RCC 7860 (cell line): ENCODE measurements around the gene NR4A1.
"Not testable (repeated sequence)": the region's sequence is repeated elsewhere in the genome, so short reads cannot be mapped to it uniquely, and the experiment has no call there.

Source experiments
- DNase-seq: peaks from one replicate; pipeline ENCODE4 v3.0.0-alpha.2; 2015; ENCODE audit warnings: low spot score
- FAIRE-seq: peaks from 2 replicates; lab custom pipeline; 2012; peaks lifted over from hg19 to GRCh38; lab: Jason Lieb, UNC

NR4A1 gene

GRCh38 chr12:52091869-52092268 lies 40.6 kb downstream of the NR4A1 start:
- no peak for DNase-seq
- no peak for FAIRE-seq

DNA sequence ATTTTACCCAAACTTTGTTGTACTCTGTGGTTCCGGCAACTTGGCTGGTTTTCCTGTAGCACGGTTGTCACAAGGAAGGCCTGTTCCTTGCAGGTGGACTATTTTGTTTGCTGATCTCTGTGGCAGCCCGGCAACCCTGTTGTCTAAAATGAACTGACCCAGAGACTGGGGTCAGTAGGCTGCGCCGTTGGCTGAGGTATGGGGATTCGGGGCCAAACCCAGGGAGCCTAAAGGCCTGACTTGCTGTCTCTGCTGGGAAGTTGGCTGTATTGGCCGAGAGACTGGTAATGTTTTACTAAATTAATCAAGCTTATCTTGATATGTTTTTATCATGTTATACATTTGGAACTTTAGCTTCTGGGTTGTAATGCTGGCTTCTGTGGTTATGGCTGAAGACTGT lies 42.1 kb downstream of the NR4A1 start:
- FAIRE-seq (no peak), DNase-seq (no peak)

- FAIRE-seq (no peak), DNase-seq (no peak)
Measured at GRCh38 chr12:52096332-52097044, 45.2 kb downstream of the NR4A1 start.

DNA sequence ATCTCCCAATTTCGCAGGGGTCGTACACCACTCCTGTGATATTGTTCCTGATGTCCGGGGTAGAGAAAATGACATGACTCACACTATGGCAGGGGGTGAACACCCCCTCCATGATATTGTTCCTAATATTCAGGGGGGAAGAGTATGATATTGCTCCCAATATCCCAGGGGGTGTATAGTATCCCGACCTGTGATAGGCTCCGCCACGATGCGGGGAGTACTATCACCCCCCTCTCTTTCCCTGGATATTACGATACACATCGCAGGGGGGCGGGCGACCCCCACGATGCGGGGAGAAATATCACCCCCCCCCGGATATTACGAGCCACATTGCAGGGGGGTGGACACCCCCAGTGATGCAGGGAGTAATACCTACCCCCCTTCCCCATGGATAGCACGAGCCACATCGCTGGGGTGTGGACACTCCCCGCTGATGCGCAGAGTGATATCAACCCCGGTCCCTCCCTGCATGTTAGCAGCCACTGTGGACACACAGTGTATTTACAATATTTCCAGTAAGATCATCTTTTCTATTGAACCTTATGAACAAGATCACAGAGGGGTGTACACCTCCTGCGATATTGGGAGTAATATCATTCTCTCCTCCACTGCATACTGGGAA lies 45.9 kb downstream of the NR4A1 start:
- FAIRE-seq = no peak
- no peak for DNase-seq

- DNase-seq, FAIRE-seq: not testable (repeated sequence)
Measured at GRCh38 chr12:52104431-52105089, 53.3 kb downstream of the NR4A1 start.
